HG03432 (cell line): ENCODE measurements around the gene ZFP82.
A peak's percentile ranks its signal among the peaks of the same experiment; 100 is the strongest.

Source experiments
- ATAC-seq: cut with Tn5 transposase; IDR thresholded peaks from one replicate; pipeline ENCODE4 v1.9.1; 2021; ENCODE audit warnings: mild to moderate bottlenecking, moderate library complexity; ENCODE audit not compliant: unreplicated experiment

Gene ZFP82

GRCh38 chr19:36418287-36419001 lies at the start of gene ZFP82:
TSS of gene ZFP82 (minus strand) at chr19:36418644. CDS start at chr19:36409789, 8,855 bp downstream.
- peak; percentile 90 for ATAC-seq

- no peak for ATAC-seq
Measured at GRCh38 chr19:36460046-36460445, 41.6 kb upstream of the ZFP82 start.

- no peak for ATAC-seq
Measured at GRCh38 chr19:36456831-36457230, 38.4 kb upstream of the ZFP82 start.

- ATAC-seq, result no peak
Measured at GRCh38 chr19:36449059-36449670, 30.7 kb upstream of the ZFP82 start.

GRCh38 chr19:36441339-36441738 lies 22.9 kb upstream of the ZFP82 start:
- no peak for ATAC-seq

GRCh38 chr19:36436531-36436930 lies 18.1 kb upstream of the ZFP82 start:
- ATAC-seq, result no peak

GRCh38 chr19:36423925-36424324 lies 5.5 kb upstream of the ZFP82 start:
- no peak for ATAC-seq

- no peak for ATAC-seq
Measured at GRCh38 chr19:36421749-36422481, 3.5 kb upstream of the ZFP82 start.

- ATAC-seq, result no peak
Measured at GRCh38 chr19:36420961-36421748, 2.7 kb upstream of the ZFP82 start.

- no peak for ATAC-seq
Measured at GRCh38 chr19:36417752-36418286, 625 bp downstream of the ZFP82 start.

GRCh38 chr19:36409841-36410240 lies 8.6 kb downstream of the ZFP82 start:
- ATAC-seq, result no peak

GRCh38 chr19:36408101-36408500 lies 10.3 kb downstream of the ZFP82 start:
- ATAC-seq, result no peak

- no peak for ATAC-seq
Measured at GRCh38 chr19:36404498-36404897, 13.9 kb downstream of the ZFP82 start.

- no peak for ATAC-seq
Measured at GRCh38 chr19:36401475-36401874, 17.0 kb downstream of the ZFP82 start.

GRCh38 chr19:36398571-36398970 lies 19.9 kb downstream of the ZFP82 start:
- ATAC-seq, result no peak

- no peak for ATAC-seq
Measured at GRCh38 chr19:36392916-36393673, 25.3 kb downstream of the ZFP82 start.

- no peak for ATAC-seq
Measured at GRCh38 chr19:36379510-36379819, 39.0 kb downstream of the ZFP82 start.

- ATAC-seq, result peak; percentile 96
Measured at GRCh38 chr19:36378625-36379509, 39.6 kb downstream of the ZFP82 start, which contains the start of gene ZFP14. TSS of gene ZFP14 (minus strand) at chr19:36379201. CDS start at chr19:36367892, 11,309 bp downstream.

GRCh38 chr19:36377541-36378178 lies 40.8 kb downstream of the ZFP82 start:
- ATAC-seq, result no peak
